Measurements from ENCODE around the gene SLC44A5.

Gene SLC44A5

GRCh38 chr1:75522389-75522788 lies 88.5 kb downstream of the SLC44A5 start:
- no peak overlapping the region for H3K4me3 ChIP-seq (ENCODE audit: low read length)
- no peak for TF ChIP-seq CTCF (conservative IDR thresholded peaks at IDR 0.05; ENCODE audit: low read length)
- DNase-seq (ENCODE audit: low read depth) = no peak

GRCh38 chr1:75521658-75522057 lies 89.3 kb downstream of the SLC44A5 start:
- no peak overlapping the region for H3K4me3 ChIP-seq (ENCODE audit: low read length)

GRCh38 chr1:75520862-75521475 lies 89.9 kb downstream of the SLC44A5 start:
- TF ChIP-seq CTCF (conservative IDR thresholded peaks at IDR 0.05; ENCODE audit: low read length) = no peak
- no peak for DNase-seq (ENCODE audit: low read depth)
- H3K4me3 ChIP-seq (ENCODE audit: low read length) = no peak overlapping the region

More at GRCh38 chr1:75521658-75522057, 89.3 kb downstream of the SLC44A5 start:
- no peak for DNase-seq (ENCODE audit: low read depth)
- TF ChIP-seq CTCF (conservative IDR thresholded peaks at IDR 0.05; ENCODE audit: low read length) = no peak

- DNase-seq (ENCODE audit: low read depth) = no peak
- H3K4me3 ChIP-seq (ENCODE audit: low read length) = no peak overlapping the region
- no peak for TF ChIP-seq CTCF (conservative IDR thresholded peaks at IDR 0.05; ENCODE audit: low read length)
These were observed 91.1 kb downstream of the SLC44A5 start for GRCh38 chr1:75519651-75520427.

GRCh38 chr1:75518686-75519085 lies 92.2 kb downstream of the SLC44A5 start:
- DNase-seq (ENCODE audit: low read depth) = no peak
- no peak for TF ChIP-seq CTCF (conservative IDR thresholded peaks at IDR 0.05; ENCODE audit: low read length)
- no peak overlapping the region for H3K4me3 ChIP-seq (ENCODE audit: low read length)

GRCh38 chr1:75514270-75514669 lies 96.6 kb downstream of the SLC44A5 start:
- DNase-seq (ENCODE audit: low read depth) = no peak
- TF ChIP-seq CTCF (conservative IDR thresholded peaks at IDR 0.05; ENCODE audit: low read length) = no peak
- no peak overlapping the region for H3K4me3 ChIP-seq (ENCODE audit: low read length)

- no peak overlapping the region for H3K4me3 ChIP-seq (ENCODE audit: low read length)
- no peak for TF ChIP-seq CTCF (conservative IDR thresholded peaks at IDR 0.05; ENCODE audit: low read length)
- no peak for DNase-seq (ENCODE audit: low read depth)
These were observed 103.9 kb downstream of the SLC44A5 start for GRCh38 chr1:75506976-75507375.

All from AG10803 (cell line).